Measurements from ENCODE around the gene RNF19B. TPM values are rescaled to one million over a fixed set of nuclear protein-coding genes. Genes with fewer than 3 reads are reported as not detected.

RNF19B gene
- total and polyA plus RNA-seq, 4 experiments from 2014 or later, result 1.1 to 30.6 (median 16.6) TPM

- Histone ChIP-seq H3K36me3 (ENCODE audit: insufficient read depth, low read length) (no peaks in the 10 kb centered on the region), H3K9me3 (ENCODE audit: control insufficient read depth in 1 of 2, low read length in 2 of 2) (no peaks in the 10 kb centered on the region), H3K27me3 (ENCODE audit: insufficient read depth, low read length) (peaks cover 21% of the 10 kb centered on the region), H3K4me3 (ENCODE audit: low read length in 2 of 2) (no peak overlapping the region), H3K4me1 (ENCODE audit: insufficient read depth, low read length) (peaks cover 7% of the 10 kb centered on the region), H3K27ac (ENCODE audit: low read depth, low read length) (no peak overlapping the region)
- H3K27ac Mint-ChIP-seq, result no peak overlapping the region
- H3K4me3 Mint-ChIP-seq, result no peak overlapping the region
- H3K36me3 Mint-ChIP-seq, result no peaks in the 10 kb centered on the region
- H3K4me1 Mint-ChIP-seq, result peaks cover 6 to 20% (median 9%) of the 10 kb centered on the region in 4 donors
- H3K27me3 Mint-ChIP-seq, result peaks cover 55 to 57% of the 10 kb centered on the region in 2 donors
- ChIA-PET POLR2A (ENCODE audit: partially characterized antibody) (no interaction called here), CTCF (ENCODE audit: partially characterized antibody) (interaction anchor here (2.0 kb wide), 1 partner anchor 135 kb away, joined by 7 read pairs; no protein-coding TSS in a partner anchor)
- H3K9me3 Mint-ChIP-seq, result no peaks in the 10 kb centered on the region
- intact Hi-C loops (cut with micrococcal nuclease), result no loop called here
- no peak for DNase-seq
These were observed 44.5 kb downstream of the RNF19B start for GRCh38 chr1:32919811-32920733.

GRCh38 chr1:32918179-32918578, 46.4 kb downstream of the RNF19B start:
- ChIA-PET POLR2A (ENCODE audit: partially characterized antibody) (no interaction called here), CTCF (ENCODE audit: partially characterized antibody) (no interaction called here)
- no peaks in the 10 kb centered on the region for H3K9me3 ChIP-seq (ENCODE audit: control insufficient read depth in 1 of 2, low read length in 2 of 2)
- no peaks in the 10 kb centered on the region for H3K36me3 ChIP-seq (ENCODE audit: insufficient read depth, low read length)
- no peaks in the 10 kb centered on the region for H3K9me3 Mint-ChIP-seq
- H3K4me1 ChIP-seq (ENCODE audit: insufficient read depth, low read length), result no peaks in the 10 kb centered on the region
- no peak overlapping the region for H3K4me3 ChIP-seq (ENCODE audit: low read length in 2 of 2)
- intact Hi-C loops (cut with micrococcal nuclease), result no loop called here
- H3K27ac ChIP-seq (ENCODE audit: low read depth, low read length), result no peak overlapping the region
- H3K4me3 Mint-ChIP-seq, result no peak overlapping the region
- peaks cover 42% of the 10 kb centered on the region in 2 donors for H3K27me3 Mint-ChIP-seq
- H3K27me3 ChIP-seq (ENCODE audit: insufficient read depth, low read length), result peaks cover 14% of the 10 kb centered on the region
- no peak overlapping the region for H3K27ac Mint-ChIP-seq
- no peak for DNase-seq
- H3K4me1 Mint-ChIP-seq, result peaks cover 0 to 6% (median 2%) of the 10 kb centered on the region in 4 donors
- no peaks in the 10 kb centered on the region for H3K36me3 Mint-ChIP-seq

DNA sequence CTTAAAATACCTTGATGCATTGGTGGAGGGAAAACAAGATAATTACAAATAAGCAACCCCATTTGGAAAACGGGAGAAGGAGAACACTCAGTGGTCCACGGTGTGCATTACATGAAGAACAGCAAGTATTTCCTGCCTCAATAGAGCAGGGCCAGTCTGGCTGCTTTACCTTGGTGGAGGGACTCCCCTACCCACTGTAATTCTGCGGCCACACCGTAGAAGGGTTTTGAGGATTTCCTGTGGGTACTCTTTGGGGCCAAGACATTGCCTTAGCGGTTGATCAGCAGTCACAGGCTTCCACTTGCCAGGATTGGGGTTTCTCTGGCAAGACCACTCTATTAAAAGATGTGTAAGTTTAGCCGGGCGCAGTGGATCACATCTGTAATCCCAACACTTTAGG, 47.1 kb downstream of the RNF19B start:
- intact Hi-C loops (cut with micrococcal nuclease), result no loop called here
- peaks cover 14% of the 10 kb centered on the region for H3K27me3 ChIP-seq (ENCODE audit: insufficient read depth, low read length)
- H3K27me3 Mint-ChIP-seq, result peaks cover 36 to 37% of the 10 kb centered on the region in 2 donors
- H3K27ac ChIP-seq (ENCODE audit: low read depth, low read length), result no peak overlapping the region
- H3K4me3 ChIP-seq (ENCODE audit: low read length in 2 of 2), result no peak overlapping the region
- H3K4me3 Mint-ChIP-seq, result no peak overlapping the region
- H3K9me3 Mint-ChIP-seq, result no peaks in the 10 kb centered on the region
- H3K27ac Mint-ChIP-seq, result no peak overlapping the region
- no peaks in the 10 kb centered on the region for H3K4me1 ChIP-seq (ENCODE audit: insufficient read depth, low read length)
- H3K4me1 Mint-ChIP-seq, result peaks cover 0 to 6% (median 2%) of the 10 kb centered on the region in 4 donors
- POLR2A ChIA-PET (ENCODE audit: partially characterized antibody), result no interaction called here
- no peaks in the 10 kb centered on the region for H3K36me3 ChIP-seq (ENCODE audit: insufficient read depth, low read length)
- H3K36me3 Mint-ChIP-seq, result no peaks in the 10 kb centered on the region
- CTCF ChIA-PET (ENCODE audit: partially characterized antibody), result interaction anchor here (0.6 kb wide), 1 partner anchor 140 kb away, joined by 3 read pairs; no protein-coding TSS in a partner anchor
- peak in 1 of 5 donors; percentile 29 for DNase-seq
- no peaks in the 10 kb centered on the region for H3K9me3 ChIP-seq (ENCODE audit: control insufficient read depth in 1 of 2, low read length in 2 of 2)

GRCh38 chr1:32915766-32916706, 48.6 kb downstream of the RNF19B start:
- no peak for DNase-seq
- Mint-ChIP-seq H3K27ac (no peak overlapping the region), H3K36me3 (no peaks in the 10 kb centered on the region), H3K9me3 (no peaks in the 10 kb centered on the region), H3K4me3 (no peak overlapping the region), H3K4me1 (peaks cover 0 to 6% (median 2%) of the 10 kb centered on the region in 4 donors), H3K27me3 (peaks cover 28% of the 10 kb centered on the region in 2 donors)
- Histone ChIP-seq H3K27me3 (ENCODE audit: insufficient read depth, low read length) (peaks cover 10% of the 10 kb centered on the region), H3K36me3 (ENCODE audit: insufficient read depth, low read length) (no peaks in the 10 kb centered on the region), H3K27ac (ENCODE audit: low read depth, low read length) (no peak overlapping the region), H3K4me3 (ENCODE audit: low read length in 2 of 2) (no peak overlapping the region), H3K9me3 (ENCODE audit: control insufficient read depth in 1 of 2, low read length in 2 of 2) (no peaks in the 10 kb centered on the region), H3K4me1 (ENCODE audit: insufficient read depth, low read length) (no peaks in the 10 kb centered on the region)
- intact Hi-C loops (cut with micrococcal nuclease), result no loop called here
- CTCF ChIA-PET (ENCODE audit: partially characterized antibody), result no interaction called here
- POLR2A ChIA-PET (ENCODE audit: partially characterized antibody), result no interaction called here

- H3K4me1 Mint-ChIP-seq, result no peaks in the 10 kb centered on the region
- H3K27me3 ChIP-seq (ENCODE audit: insufficient read depth, low read length), result no peaks in the 10 kb centered on the region
- no peaks in the 10 kb centered on the region for H3K36me3 ChIP-seq (ENCODE audit: insufficient read depth, low read length)
- no peaks in the 10 kb centered on the region for H3K9me3 ChIP-seq (ENCODE audit: control insufficient read depth in 1 of 2, low read length in 2 of 2)
- H3K4me3 ChIP-seq (ENCODE audit: low read length in 2 of 2), result no peak overlapping the region
- H3K4me3 Mint-ChIP-seq, result no peak overlapping the region
- H3K27ac ChIP-seq (ENCODE audit: low read depth, low read length), result no peak overlapping the region
- H3K4me1 ChIP-seq (ENCODE audit: insufficient read depth, low read length), result no peaks in the 10 kb centered on the region
- DNase-seq, result no peak
- no peak overlapping the region for H3K27ac Mint-ChIP-seq
- intact Hi-C loops (cut with micrococcal nuclease), result no loop called here
- ChIA-PET POLR2A (ENCODE audit: partially characterized antibody) (no interaction called here), CTCF (ENCODE audit: partially characterized antibody) (no interaction called here)
- peaks cover 0 to 2% (median 0%) of the 10 kb centered on the region in 8 donors for H3K9me3 Mint-ChIP-seq
- no peaks in the 10 kb centered on the region for H3K36me3 Mint-ChIP-seq
- H3K27me3 Mint-ChIP-seq, result peaks cover 1% of the 10 kb centered on the region in 2 donors
These were observed 54.3 kb downstream of the RNF19B start for GRCh38 chr1:32910319-32910718.

DNA sequence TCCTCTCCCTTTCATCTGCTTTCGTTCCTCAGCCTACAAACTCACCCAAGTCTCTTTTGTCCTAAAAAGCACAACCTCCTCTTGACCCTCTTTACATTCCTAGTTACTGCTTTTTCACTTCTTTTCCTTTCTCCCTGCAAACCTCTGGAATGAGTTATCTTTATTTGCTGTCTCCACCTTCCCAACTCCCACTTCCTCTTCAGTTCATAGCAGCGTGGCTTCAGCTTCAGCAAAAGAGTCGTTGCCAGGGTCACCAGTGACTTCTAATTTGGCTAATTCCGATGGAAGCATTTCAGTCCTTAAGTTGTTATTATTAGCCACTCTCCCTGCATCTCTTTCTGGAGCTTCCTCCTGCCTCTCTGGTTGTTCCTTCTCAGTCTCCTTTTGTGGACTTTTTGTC, 57.2 kb downstream of the RNF19B start:
- CTCF ChIA-PET (ENCODE audit: partially characterized antibody), result interaction anchor here (0.7 kb wide), 1 partner anchor 583 kb away, joined by 3 read pairs; no protein-coding TSS in a partner anchor

GRCh38 chr1:32906654-32907053, 58.0 kb downstream of the RNF19B start:
- DNase-seq, result no peak
- H3K4me3 Mint-ChIP-seq, result no peak overlapping the region
- intact Hi-C loops (cut with micrococcal nuclease), result no loop called here

More for the DNA sequence above, 57.2 kb downstream of the RNF19B start:
- intact Hi-C loops (cut with micrococcal nuclease), result no loop called here
- no peaks in the 10 kb centered on the region for H3K4me1 ChIP-seq (ENCODE audit: insufficient read depth, low read length)
- H3K9me3 Mint-ChIP-seq, result peaks cover 0 to 2% (median 0%) of the 10 kb centered on the region in 8 donors
- DNase-seq, result no peak
- H3K27ac Mint-ChIP-seq, result no peak overlapping the region
- no peaks in the 10 kb centered on the region for H3K27me3 ChIP-seq (ENCODE audit: insufficient read depth, low read length)
- H3K4me1 Mint-ChIP-seq, result no peaks in the 10 kb centered on the region
- peaks cover 7 to 10% of the 10 kb centered on the region in 2 donors for H3K27me3 Mint-ChIP-seq
- H3K4me3 ChIP-seq (ENCODE audit: low read length in 2 of 2), result no peak overlapping the region
- no peaks in the 10 kb centered on the region for H3K36me3 Mint-ChIP-seq
- H3K27ac ChIP-seq (ENCODE audit: low read depth, low read length), result no peak overlapping the region
- H3K4me3 Mint-ChIP-seq, result no peak overlapping the region
- H3K9me3 ChIP-seq (ENCODE audit: control insufficient read depth in 1 of 2, low read length in 2 of 2), result no peaks in the 10 kb centered on the region
- POLR2A ChIA-PET (ENCODE audit: partially characterized antibody), result no interaction called here
- no peaks in the 10 kb centered on the region for H3K36me3 ChIP-seq (ENCODE audit: insufficient read depth, low read length)

More at GRCh38 chr1:32906654-32907053, 58.0 kb downstream of the RNF19B start:
- H3K36me3 ChIP-seq (ENCODE audit: insufficient read depth, low read length), result no peaks in the 10 kb centered on the region
- peaks cover 13 to 16% of the 10 kb centered on the region in 2 donors for H3K27me3 Mint-ChIP-seq
- no peak overlapping the region for H3K27ac Mint-ChIP-seq
- no peaks in the 10 kb centered on the region for H3K9me3 ChIP-seq (ENCODE audit: control insufficient read depth in 1 of 2, low read length in 2 of 2)
- peaks cover under 1 to 8% (median 4%) of the 10 kb centered on the region in 4 donors for H3K4me1 Mint-ChIP-seq
- H3K4me1 ChIP-seq (ENCODE audit: insufficient read depth, low read length), result peaks cover under 1% of the 10 kb centered on the region
- ChIA-PET CTCF (ENCODE audit: partially characterized antibody) (interaction anchor here (0.7 kb wide), 1 partner anchor 189 kb away, joined by 3 read pairs; no protein-coding TSS in a partner anchor), POLR2A (ENCODE audit: partially characterized antibody) (no interaction called here)
- no peak overlapping the region for H3K4me3 ChIP-seq (ENCODE audit: low read length in 2 of 2)
- H3K36me3 Mint-ChIP-seq, result no peaks in the 10 kb centered on the region
- no peak overlapping the region for H3K27ac ChIP-seq (ENCODE audit: low read depth, low read length)
- peaks cover 0 to 2% (median 0%) of the 10 kb centered on the region in 8 donors for H3K9me3 Mint-ChIP-seq
- no peaks in the 10 kb centered on the region for H3K27me3 ChIP-seq (ENCODE audit: insufficient read depth, low read length)
